Activated gamma-delta T cell treated with Interleukin-2 at 50 U/mL for 16 hours (primary cell): ENCODE measurements around the gene GPR161.

ENCODE experiments used
- DNase-seq: peaks from one replicate; pipeline ENCODE4 v3.0.0-alpha.2; 2020

Gene GPR161

DNA sequence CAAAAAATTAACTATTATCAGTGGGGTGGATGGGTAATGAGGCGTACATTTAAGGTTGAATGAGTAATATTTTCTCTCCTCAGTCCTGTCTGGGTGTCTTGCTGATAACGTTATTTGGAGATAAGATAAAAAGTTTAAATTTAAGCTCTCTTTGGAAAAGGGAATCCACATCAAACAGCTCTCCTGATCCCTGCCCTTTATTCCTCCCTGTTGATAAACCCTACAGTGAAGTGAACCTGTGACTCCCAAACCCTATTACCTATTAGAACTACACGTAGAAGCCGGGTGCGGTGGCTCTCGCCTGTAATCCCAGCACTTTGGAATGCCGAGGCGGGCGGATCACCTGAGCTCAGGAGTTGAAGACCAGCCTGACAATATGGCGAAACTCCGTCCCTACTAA is 9.9 kb upstream of the GPR161 start:
- no peak for DNase-seq

DNA sequence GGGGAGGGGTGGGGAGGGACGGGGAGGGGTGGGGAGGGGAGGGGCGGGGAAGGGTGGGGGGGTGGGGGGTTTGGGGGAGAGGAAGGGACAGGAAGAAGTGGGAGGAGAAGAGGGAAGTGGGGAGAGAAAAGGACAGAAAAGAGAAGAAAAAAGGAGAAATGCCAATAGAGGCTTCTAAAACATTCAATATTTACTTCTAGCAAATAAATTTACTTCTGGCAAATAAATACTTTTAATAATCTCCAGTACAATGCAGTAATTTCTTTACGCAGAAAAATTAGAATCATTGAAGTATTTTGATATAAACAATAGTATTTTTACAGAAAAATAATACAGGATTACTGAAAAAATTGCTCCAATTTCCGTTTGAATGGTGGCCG is 9.4 kb upstream of the GPR161 start:
- DNase-seq, result no peak

DNA sequence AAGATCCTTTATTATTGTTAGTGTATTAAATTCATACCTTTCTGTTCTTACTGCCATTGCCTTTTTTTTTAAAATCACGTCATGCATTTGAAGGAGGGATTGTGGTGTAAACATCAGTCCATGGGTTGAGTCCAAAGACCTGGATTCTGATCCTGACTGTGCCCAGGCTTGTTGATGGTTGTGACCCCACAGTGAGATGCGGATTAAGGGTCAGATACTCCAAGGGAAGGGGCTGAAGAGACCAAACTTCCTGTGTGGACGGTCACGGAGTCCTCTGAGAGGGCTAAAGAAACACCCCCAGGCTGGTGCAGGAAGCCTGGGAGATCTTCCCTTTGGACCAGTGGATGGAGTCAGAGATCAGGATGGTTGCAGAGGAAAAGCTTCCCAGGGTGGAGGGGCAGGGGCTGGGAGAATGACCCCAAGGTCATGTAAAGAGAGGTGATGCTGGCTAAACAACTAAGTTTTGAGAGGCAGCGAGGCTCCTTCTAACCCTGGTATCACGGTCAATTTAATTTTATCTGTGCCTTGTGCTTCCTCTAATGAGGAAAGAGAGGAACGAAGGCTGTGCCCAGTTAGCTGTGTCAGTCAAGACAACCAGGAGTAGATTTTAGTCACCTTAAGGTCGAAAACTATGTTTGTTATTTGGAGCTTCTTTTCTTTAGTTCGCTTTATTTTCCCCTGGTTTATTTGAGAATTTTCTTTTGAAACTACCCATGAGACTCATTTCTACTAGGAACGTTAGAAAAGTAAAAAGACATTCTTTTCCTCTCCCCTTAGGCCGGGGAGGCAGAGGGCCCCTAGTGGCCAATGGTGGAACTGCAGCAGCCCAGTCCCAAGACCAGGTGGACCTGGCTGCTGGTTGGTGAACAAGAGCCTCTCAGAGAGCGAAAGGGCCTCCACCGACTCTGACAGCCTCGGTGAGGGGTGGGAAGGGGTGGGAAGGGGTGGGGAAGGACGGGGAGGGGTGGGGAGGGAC is 8.7 kb upstream of the GPR161 start:
- peak; percentile 85 for DNase-seq

DNA sequence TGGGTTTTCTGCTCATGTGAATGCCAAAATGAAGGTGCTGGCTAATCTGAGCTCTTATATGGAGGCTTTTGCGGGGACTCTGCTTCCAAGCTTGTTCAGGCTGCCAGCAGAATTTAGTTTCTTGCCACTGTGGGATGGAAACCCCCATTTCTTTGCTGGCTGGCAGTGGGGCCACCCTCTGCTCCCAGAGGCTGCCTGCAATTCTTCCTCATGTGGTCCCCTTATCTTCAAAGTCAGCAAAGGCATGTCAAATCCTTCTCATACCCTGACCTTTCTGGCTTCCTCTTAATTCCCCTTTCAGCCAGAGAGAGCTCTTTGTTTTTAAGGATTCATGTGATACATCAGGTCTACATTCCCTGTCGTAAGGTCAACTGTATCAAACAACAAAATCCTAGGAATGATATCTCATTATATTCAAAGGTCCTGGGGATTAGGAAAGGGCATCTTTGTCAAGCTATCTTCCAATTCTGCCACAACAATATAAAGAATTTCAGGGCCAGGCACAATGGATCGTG is 5.2 kb upstream of the GPR161 start:
- DNase-seq, result no peak

- no peak for DNase-seq
These were observed 2.3 kb upstream of the GPR161 start for GRCh38 chr1:168139070-168139469.

DNA sequence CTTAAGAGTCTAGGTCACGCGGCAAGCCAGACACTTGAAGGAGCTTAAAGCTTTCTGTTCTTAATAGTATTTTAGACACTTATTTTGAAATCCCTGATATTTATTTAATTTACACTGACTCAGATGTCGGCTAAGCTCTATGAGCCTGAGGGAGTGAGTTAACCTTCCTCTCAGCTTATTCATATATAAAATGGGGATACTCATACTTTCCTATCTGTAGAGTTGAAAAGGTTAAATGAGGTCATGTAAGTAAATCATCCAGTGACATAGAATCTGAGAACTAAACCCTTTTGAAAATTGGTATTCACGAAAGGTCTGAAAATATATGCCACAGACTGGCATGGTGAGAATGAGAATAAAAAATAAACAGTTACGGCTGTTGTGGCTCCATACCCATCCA is 1.4 kb upstream of the GPR161 start:
- DNase-seq, result no peak

DNA sequence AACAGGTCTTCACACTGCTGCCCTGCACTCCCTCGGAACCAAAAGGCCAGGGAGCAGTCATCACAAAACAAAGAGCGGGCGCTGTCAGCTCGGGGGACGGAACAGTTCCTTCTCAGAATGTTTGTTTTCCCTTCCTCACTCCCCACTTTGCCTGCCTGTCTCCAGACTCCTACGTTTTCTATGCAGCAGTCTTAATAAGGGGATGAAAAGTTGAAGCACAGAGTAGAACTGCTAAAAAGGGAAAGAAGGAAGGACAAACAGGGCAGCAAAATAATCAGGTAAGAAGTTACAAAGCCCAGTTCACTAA is 738 bp upstream of the GPR161 start:
- no peak for DNase-seq

DNA sequence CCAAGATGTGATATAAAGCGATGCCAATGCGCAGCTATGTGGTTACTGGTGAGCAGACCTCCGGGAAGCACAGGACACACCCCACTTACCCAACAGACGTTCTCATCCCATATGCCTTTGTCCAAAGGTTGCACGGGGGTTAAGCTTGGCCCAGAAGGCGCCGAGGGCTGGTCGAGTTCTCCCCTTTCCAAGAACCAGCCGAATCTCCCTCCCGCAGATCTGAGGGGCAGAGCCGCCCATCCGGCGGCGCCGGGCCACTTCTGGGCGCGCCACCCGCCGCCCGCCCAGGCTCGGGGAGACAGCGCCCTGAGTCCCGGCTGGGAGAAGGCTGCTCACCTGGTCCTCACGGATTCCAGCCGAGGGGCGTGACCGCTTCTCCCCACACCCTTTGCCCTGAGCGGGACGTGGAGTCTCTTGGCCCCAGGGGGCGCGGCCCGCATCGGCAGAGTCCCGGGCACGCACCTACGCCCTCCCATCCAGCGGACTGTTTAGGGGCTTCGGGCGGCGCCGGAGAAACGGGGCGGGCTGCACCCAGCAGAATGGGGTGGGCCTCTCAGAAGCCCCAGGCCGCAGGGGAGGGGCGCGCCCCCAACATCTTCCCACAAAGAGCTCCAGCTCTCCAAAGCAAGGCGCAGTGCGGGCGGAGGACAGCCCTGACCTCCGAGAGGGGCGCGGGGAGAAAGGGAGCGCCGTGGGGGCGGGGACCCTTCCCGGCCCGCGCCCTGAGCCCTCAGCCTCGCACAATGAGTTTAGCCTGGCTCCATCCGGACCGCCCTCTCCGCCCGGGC is 615 bp downstream of the GPR161 start:
- no peak for DNase-seq

DNA sequence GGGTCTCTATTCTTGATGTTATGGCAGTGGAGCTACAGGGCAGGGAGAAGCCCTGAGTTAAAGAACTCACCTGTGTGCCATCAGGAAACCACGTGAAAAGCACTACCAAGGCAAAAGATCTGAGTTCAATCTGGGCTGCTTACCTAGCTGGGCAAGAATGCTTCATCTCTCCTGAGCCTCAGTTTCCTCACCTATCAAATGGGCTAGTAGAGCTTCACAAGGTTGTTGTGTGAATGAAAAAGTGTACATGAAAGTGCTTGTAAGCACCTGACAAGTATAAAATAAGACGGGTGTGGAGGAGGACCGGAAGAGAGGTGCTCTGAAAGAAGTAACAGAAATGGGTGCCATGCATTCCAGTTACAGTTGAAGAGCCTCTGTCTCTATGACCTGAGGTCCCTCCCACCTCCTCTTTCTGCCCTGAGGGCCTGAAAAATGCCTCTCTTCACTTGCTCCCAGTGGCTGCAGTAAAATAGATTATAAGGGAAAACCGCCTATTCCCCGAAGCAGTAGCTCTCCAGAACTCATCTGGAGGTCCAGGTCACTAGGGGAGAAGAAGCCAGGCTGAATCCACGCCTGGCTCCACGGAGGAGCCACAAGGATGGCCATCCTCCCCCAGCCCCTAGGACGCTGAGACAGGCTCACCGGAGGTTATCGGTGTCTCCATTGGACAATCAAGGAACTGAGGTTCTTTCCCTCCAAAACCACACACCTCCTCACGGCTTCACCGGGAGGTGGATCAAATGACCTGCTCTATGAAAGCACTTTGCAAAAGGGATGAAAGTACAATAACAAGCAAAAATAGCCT is 1.4 kb downstream of the GPR161 start:
- no peak for DNase-seq

GRCh38 chr1:168134642-168135041 is 2.1 kb downstream of the GPR161 start:
- DNase-seq, result no peak

GRCh38 chr1:168134132-168134531 is 2.6 kb downstream of the GPR161 start:
- no peak for DNase-seq

DNA sequence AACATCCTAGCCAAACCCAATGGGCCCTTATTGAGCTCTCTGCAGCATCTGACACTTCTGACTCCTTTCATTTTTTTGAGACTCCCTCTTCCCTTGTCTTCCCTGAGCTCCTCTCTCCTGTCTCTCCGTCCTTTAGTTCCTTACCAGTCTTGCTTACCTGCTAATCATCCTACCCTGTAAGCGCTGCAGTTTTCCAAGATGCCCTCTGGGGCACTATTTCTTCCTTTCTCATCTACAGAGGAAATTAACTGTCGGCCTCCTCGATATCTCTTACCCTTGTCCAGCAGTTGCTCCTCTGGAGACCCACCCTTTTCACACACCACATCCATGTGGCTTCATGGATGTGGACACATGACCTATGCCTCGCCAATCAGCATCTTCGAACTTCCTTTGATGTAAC is 6.8 kb downstream of the GPR161 start:
- DNase-seq, result no peak

GRCh38 chr1:168127503-168127902 is 9.2 kb downstream of the GPR161 start:
- no peak for DNase-seq

DNA sequence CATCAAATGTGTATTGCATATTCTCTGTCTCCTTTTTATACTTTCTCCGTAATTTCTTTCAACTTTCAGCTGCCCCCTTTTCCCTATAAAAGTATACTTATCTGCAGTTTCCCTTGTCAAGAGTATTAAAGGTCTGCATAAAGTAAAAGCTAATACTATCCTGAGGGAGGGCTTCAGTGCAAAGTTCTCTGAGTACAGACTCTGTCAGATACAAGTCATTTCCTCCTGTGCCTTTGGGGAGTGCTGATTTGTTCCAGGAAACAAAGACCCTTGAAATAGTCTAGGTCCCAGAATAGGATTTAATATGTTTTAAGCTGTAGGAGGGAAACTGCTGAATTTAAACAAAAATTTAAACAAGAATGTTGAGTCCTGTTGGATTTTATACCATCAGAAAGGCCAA is 11.7 kb downstream of the GPR161 start:
- DNase-seq, result no peak

GRCh38 chr1:168121401-168122011 is 15.2 kb downstream of the GPR161 start:
- no peak for DNase-seq

- DNase-seq, result no peak
These were observed 17.0 kb downstream of the GPR161 start for GRCh38 chr1:168119750-168120149.

- DNase-seq, result no peak
These were observed 20.4 kb downstream of the GPR161 start for GRCh38 chr1:168116327-168116799.

DNA sequence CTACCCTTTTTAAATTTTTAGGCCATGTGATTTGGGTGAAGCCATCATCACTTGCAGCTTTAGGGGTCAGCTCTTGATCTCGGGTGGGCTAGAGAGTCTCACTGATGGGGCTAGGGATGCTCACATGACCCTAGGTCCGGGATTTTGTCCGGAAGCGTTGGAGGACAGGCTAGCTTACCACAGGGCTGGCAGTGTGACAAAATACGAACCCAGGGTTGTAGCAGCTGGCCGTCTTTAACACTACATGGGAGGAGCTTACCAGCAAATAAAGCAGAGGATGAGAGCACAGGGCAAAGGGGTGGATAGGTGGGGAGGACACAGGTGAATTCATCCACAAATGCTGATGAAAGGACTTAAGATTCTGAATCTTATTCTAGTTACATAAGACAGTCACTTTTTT is 21.9 kb downstream of the GPR161 start:
- no peak for DNase-seq

DNA sequence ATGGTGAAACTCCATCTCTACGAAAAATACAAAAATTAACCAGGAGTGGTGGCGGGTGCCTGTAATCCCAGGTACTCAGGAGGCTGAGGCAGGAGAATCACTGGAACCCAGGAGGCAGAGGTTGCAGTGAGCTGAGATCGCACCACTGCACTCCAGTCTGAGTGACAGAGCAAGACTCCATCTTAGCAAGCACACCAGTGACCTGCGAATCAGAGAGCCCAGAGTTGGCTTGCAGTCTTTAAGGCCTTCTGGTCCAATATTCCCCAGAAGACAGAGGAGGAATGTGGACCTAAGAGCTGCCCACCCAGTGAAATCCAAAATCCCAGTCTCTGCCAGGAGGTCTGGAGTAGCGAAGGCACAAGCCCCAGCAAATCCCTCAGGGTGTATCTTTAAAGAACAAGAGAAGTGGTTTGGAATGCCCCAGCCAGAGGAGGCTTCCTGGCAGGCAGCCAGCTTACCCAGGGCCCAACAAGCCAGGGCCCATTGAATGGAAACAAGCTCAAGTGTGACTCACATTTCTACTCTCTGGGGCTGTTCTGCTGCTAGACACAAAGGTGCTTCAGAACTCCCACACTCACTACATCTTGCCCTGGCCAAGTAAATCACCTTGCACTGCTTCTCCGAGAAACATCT is 23.9 kb downstream of the GPR161 start:
- DNase-seq, result no peak

- no peak for DNase-seq
These were observed 25.7 kb downstream of the GPR161 start for GRCh38 chr1:168110896-168111545.

DNA sequence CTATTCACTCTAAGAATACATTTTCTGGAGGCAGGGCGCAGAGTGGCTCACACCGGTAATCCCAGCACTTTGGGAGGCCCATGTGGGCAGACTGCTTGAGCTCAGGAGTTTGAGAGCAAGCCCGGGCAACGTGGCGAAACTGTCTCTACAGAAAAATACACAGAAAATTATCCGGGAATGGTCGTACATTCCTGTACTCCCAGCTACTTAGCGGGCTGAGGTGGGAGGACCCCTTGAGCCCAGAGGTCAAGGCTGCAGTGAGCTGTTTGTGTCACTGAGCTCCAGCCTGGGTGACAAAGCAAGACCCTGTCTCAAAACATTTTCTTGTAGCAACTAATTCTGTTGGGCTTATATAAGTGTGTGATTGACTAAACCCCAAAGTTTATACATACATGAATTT is 30.5 kb downstream of the GPR161 start:
- no peak for DNase-seq

- no peak for DNase-seq
These were observed 30.9 kb downstream of the GPR161 start for GRCh38 chr1:168105846-168106245.
